Fibroblast of lung (primary cell): Measurements from ENCODE around the gene SALL2.

Experiments used
- CTCF ChIP-seq, 2 donors: IDR thresholded peaks in 1 of 2; conservative IDR thresholded peaks in 1 of 2; 1 replicate in 1 of 2; 2 replicates in 1 of 2; pipeline ENCODE4 v1.5.1; 2011 to 2012; ENCODE audit warnings: low read length in 2 of 2, control low read depth in 1 of 2, inconsistent platforms in 1 of 2, low read depth in 1 of 2, mild to moderate bottlenecking in 1 of 2
- EZH2 ChIP-seq: IDR thresholded peaks from 2 replicates; pipeline ENCODE4 v1.5.1; 2012; ENCODE audit warnings: low read length, control low read depth, mild to moderate bottlenecking; ENCODE audit errors: missing control alignments

GRCh38 chr14:21526672-21527317 lies 649 bp upstream of the SALL2 start:
- TF ChIP-seq CTCF (conservative IDR thresholded peaks at IDR 0.05 in 1 of 2, IDR thresholded peaks at IDR 0.05 in 1 of 2; ENCODE audit: low read depth in 1 of 2, low read length in 2 of 2) (no peak), EZH2 (no peak)
